ENCODE data around the gene CCDC12.

DNA sequence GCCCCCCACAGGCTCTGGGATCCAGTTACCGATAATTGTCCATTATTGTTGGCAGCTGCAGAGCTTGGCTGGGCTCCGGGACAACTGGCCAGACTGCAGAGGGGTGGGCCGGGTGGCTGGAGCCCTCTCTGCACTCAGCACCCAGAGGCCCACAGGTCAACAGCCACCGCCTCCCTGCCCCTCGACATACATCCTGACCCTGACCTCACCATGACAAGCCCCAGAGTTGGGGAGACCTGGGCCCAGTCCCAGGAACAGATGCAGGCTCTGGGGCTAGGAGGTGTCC is 76.6 kb downstream of the CCDC12 start:
- TF ChIP-seq, protein P1, sequence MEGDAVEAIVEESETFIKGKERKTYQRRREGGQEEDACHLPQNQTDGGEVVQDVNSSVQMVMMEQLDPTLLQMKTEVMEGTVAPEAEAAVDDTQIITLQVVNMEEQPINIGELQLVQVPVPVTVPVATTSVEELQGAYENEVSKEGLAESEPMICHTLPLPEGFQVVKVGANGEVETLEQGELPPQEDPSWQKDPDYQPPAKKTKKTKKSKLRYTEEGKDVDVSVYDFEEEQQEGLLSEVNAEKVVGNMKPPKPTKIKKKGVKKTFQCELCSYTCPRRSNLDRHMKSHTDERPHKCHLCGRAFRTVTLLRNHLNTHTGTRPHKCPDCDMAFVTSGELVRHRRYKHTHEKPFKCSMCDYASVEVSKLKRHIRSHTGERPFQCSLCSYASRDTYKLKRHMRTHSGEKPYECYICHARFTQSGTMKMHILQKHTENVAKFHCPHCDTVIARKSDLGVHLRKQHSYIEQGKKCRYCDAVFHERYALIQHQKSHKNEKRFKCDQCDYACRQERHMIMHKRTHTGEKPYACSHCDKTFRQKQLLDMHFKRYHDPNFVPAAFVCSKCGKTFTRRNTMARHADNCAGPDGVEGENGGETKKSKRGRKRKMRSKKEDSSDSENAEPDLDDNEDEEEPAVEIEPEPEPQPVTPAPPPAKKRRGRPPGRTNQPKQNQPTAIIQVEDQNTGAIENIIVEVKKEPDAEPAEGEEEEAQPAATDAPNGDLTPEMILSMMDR (IDR thresholded peaks at IDR 0.05): no peak
- no peak for TF ChIP-seq POLR2A (IDR thresholded peaks at IDR 0.05)

Data from uterus (tissue), 2 donors.